ENCODE results near the gene ECEL1. TPM values are rescaled to one million over a fixed set of nuclear protein-coding genes. Genes with fewer than 3 reads are reported as not detected.

The ECEL1 gene
- total RNA-seq, 3 donors from 2014 or later (not counting 1 experiment from before 2014, with no cell fraction given) = not detected

DNA sequence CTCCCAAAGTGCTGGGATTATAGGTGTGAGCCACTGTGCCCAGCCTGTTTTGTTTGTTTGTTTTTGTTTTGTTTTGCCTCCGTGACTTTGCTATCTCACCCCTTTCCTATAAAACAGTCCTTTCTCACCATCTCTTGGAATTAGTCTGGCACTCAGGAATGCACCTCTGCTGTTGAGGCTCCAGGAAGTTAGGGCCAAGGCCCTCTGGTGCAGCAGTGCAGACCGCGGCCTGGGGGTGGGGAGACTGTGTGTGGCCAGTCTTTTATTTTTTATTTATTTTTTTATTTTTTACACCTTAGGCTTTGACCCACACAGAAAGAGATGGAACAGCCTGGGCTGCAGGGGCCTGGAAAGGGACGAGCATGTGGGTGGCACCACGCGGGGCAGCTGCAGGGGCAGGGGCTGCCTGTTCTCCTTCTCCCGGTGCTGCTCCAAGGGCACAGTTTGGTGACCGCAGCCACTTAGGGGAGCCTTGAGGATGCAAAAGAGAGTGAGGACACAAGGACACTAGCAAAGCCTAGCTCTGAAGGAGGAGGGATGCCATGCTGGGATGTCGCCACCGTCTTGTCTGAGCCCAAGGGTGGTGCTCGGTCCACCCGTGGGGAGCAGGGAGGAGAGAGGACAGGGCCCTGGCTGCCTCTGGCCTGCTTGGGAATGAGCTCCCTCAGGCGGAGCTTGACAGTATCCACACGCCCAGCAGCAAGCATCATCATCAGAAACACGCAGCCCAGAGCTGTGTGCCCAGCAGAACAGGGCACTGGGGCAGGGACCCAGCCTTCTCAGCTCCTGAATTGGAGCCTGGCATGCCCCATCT is 51.0 kb downstream of the ECEL1 start:
- Histone ChIP-seq H3K9me3 (ENCODE audit: control insufficient read depth, insufficient read depth, low read length) (no peaks in the 10 kb centered on the region), H3K4me1 (ENCODE audit: control insufficient read depth, insufficient read depth, low read length) (peaks cover 11% of the 10 kb centered on the region), H3K27ac (ENCODE audit: low read length) (no peak overlapping the region), H3K36me3 (ENCODE audit: control insufficient read depth, insufficient read depth, low read length) (no peaks in the 10 kb centered on the region), H3K4me3 (ENCODE audit: low read length) (no peak overlapping the region), H3K27me3 (ENCODE audit: control insufficient read depth, insufficient read depth, low read length) (no peaks in the 10 kb centered on the region)
- H3K9me3 Mint-ChIP-seq = no peaks in the 10 kb centered on the region
- H3K4me1 Mint-ChIP-seq = peaks cover 0 to 11% of the 10 kb centered on the region in 2 donors
- no peak for ATAC-seq
- 88% methylated on average over 12 of the region's 15 CpGs for WGBS (ENCODE audit: insufficient coverage)
- H3K4me3 Mint-ChIP-seq = no peak overlapping the region
- no peak overlapping the region for H3K27ac Mint-ChIP-seq
- no peaks in the 10 kb centered on the region for H3K36me3 Mint-ChIP-seq
- TF ChIP-seq, protein P1, sequence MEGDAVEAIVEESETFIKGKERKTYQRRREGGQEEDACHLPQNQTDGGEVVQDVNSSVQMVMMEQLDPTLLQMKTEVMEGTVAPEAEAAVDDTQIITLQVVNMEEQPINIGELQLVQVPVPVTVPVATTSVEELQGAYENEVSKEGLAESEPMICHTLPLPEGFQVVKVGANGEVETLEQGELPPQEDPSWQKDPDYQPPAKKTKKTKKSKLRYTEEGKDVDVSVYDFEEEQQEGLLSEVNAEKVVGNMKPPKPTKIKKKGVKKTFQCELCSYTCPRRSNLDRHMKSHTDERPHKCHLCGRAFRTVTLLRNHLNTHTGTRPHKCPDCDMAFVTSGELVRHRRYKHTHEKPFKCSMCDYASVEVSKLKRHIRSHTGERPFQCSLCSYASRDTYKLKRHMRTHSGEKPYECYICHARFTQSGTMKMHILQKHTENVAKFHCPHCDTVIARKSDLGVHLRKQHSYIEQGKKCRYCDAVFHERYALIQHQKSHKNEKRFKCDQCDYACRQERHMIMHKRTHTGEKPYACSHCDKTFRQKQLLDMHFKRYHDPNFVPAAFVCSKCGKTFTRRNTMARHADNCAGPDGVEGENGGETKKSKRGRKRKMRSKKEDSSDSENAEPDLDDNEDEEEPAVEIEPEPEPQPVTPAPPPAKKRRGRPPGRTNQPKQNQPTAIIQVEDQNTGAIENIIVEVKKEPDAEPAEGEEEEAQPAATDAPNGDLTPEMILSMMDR (IDR thresholded peaks at IDR 0.05) = no peak
- no peak for DNase-seq
- no peaks in the 10 kb centered on the region for H3K27me3 Mint-ChIP-seq (ENCODE audit: low read depth in 2 of 2)
- intact Hi-C loops (cut with micrococcal nuclease) = no loop called here

DNA sequence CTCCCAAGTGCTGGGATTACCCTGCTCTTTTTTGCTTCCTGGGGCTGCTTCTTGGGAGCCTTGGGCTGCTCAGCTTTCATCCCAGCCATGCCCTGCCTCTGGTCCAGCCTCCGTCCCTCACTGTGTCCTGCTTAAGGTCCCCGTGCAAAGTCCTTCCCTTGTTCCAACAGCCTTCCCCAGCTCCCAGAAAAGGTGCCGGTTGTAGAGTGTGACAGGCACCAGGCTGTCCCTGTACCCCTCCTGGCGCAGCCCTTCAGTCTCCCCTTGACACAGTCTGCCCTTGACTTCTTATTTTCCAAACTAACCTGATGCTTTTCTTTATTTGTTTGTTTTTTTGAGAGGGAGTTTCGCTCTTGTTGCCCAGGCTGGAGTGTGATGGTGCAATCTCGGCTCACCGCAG is 51.8 kb downstream of the ECEL1 start:
- intact Hi-C loops (cut with micrococcal nuclease) = no loop called here
- WGBS (ENCODE audit: insufficient coverage) = 89% methylated on average over 7 of the region's 7 CpGs
- H3K27me3 ChIP-seq (ENCODE audit: control insufficient read depth, insufficient read depth, low read length) = no peaks in the 10 kb centered on the region
- H3K27ac ChIP-seq (ENCODE audit: low read length) = no peak overlapping the region
- H3K27me3 Mint-ChIP-seq (ENCODE audit: low read depth in 2 of 2) = no peaks in the 10 kb centered on the region
- no peak overlapping the region for H3K27ac Mint-ChIP-seq
- H3K9me3 Mint-ChIP-seq = no peaks in the 10 kb centered on the region
- H3K4me3 Mint-ChIP-seq = no peak overlapping the region
- H3K36me3 Mint-ChIP-seq = no peaks in the 10 kb centered on the region
- H3K4me3 ChIP-seq (ENCODE audit: low read length) = no peak overlapping the region
- H3K4me1 ChIP-seq (ENCODE audit: control insufficient read depth, insufficient read depth, low read length) = peaks cover 11% of the 10 kb centered on the region
- ATAC-seq (no peak), DNase-seq (no peak)
- H3K4me1 Mint-ChIP-seq = peaks cover 0 to 11% of the 10 kb centered on the region in 2 donors
- no peaks in the 10 kb centered on the region for H3K36me3 ChIP-seq (ENCODE audit: control insufficient read depth, insufficient read depth, low read length)
- TF ChIP-seq, protein P1 (IDR thresholded peaks at IDR 0.05) = no peak
- no peaks in the 10 kb centered on the region for H3K9me3 ChIP-seq (ENCODE audit: control insufficient read depth, insufficient read depth, low read length)

DNA sequence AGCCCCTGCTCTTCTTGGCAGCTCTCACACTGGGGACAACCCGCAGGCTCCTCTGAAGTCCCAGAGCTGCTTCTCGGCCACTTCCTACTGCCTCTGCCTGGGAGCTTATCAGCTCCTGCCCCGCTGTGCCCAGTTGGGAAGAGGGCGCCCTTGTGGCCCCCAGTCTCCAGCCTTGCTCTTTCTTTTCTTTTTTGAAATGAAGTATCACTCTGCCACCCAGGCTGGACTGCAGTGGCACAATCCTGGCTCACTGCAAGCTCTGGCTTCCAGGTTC is 52.3 kb downstream of the ECEL1 start:
- no peak overlapping the region for H3K27ac Mint-ChIP-seq
- 85% methylated on average over 4 of the region's 4 CpGs for WGBS (ENCODE audit: insufficient coverage)
- no peaks in the 10 kb centered on the region for H3K27me3 Mint-ChIP-seq (ENCODE audit: low read depth in 2 of 2)
- ATAC-seq = no peak
- H3K36me3 Mint-ChIP-seq = no peaks in the 10 kb centered on the region
- TF ChIP-seq, protein P1 (IDR thresholded peaks at IDR 0.05) = no peak
- Histone ChIP-seq H3K27me3 (ENCODE audit: control insufficient read depth, insufficient read depth, low read length) (no peaks in the 10 kb centered on the region), H3K4me3 (ENCODE audit: low read length) (no peak overlapping the region), H3K27ac (ENCODE audit: low read length) (no peak overlapping the region), H3K36me3 (ENCODE audit: control insufficient read depth, insufficient read depth, low read length) (no peaks in the 10 kb centered on the region), H3K4me1 (ENCODE audit: control insufficient read depth, insufficient read depth, low read length) (peaks cover 6% of the 10 kb centered on the region), H3K9me3 (ENCODE audit: control insufficient read depth, insufficient read depth, low read length) (no peaks in the 10 kb centered on the region)
- H3K4me3 Mint-ChIP-seq = no peak overlapping the region
- no peaks in the 10 kb centered on the region for H3K9me3 Mint-ChIP-seq
- H3K4me1 Mint-ChIP-seq = peaks cover 0 to 6% of the 10 kb centered on the region in 2 donors
- intact Hi-C loops (cut with micrococcal nuclease) = no loop called here
- DNase-seq = no peak

Data from natural killer cell (primary cell).